MM.1S (cell line): ENCODE data around the gene NOL9.

ENCODE experiments used
- DNase-seq: peaks from one replicate; pipeline ENCODE4 v3.0.0-alpha.2; 2015
- H2AFZ ChIP-seq: fragments of 300-600 bp; sonication (generic); 2 replicates; pipeline ENCODE4 v1.6.0; 2016; ENCODE audit warnings: antibody characterized with exemption, low read length
- H3F3A ChIP-seq: fragments of 300-600 bp; sonication (generic); 2 replicates; pipeline ENCODE4 v1.6.1; 2016; ENCODE audit warnings: mild to moderate bottlenecking, antibody characterized with exemption, low read length, moderate library complexity, mixed read lengths; ENCODE audit not compliant: insufficient read depth
- H3K27ac ChIP-seq: fragments of 300-600 bp; sonication (generic); 2 replicates; pipeline ENCODE4 v1.5.1; 2016; ENCODE audit warnings: mild to moderate bottlenecking, low read length
- H3K27me3 ChIP-seq: fragments of 300-600 bp; sonication (generic); replicated peaks from 2 replicates; pipeline ENCODE4 v1.6.0; 2016; ENCODE audit warnings: low read length; ENCODE audit not compliant: insufficient read depth
- H3K36me3 ChIP-seq: fragments of 300-600 bp; sonication (generic); replicated peaks from 2 replicates; pipeline ENCODE4 v1.6.1; 2016; ENCODE audit warnings: mild to moderate bottlenecking, low read length, mixed read lengths; ENCODE audit not compliant: insufficient read depth
- H3K4me1 ChIP-seq: fragments of 300-600 bp; sonication (generic); 2 replicates; pipeline ENCODE4 v1.6.1; 2016; ENCODE audit warnings: low read length, mixed read lengths
- H3K4me2 ChIP-seq: fragments of 300-600 bp; sonication (generic); 2 replicates; pipeline ENCODE4 v1.6.0; 2016; ENCODE audit warnings: low read depth, low read length
- H3K4me3 ChIP-seq: fragments of 300-600 bp; sonication (generic); 2 replicates; pipeline ENCODE4 v1.5.1; 2016; ENCODE audit warnings: low read length, mixed read lengths
- H3K79me2 ChIP-seq: fragments of 300-600 bp; sonication (generic); 2 replicates; pipeline ENCODE4 v1.6.1; 2016; ENCODE audit warnings: mixed run types, low read length, mixed read lengths
- H3K9ac ChIP-seq: fragments of 300-600 bp; sonication (generic); 2 replicates; pipeline ENCODE4 v1.6.1; 2016; ENCODE audit warnings: low read length, mixed read lengths
- H3K9me2 ChIP-seq: fragments of 300-600 bp; sonication (generic); replicated peaks from 2 replicates; pipeline ENCODE4 v1.6.1; 2016; ENCODE audit warnings: mild to moderate bottlenecking, low read length, mixed read lengths; ENCODE audit not compliant: insufficient read depth
- H3K9me3 ChIP-seq: fragments of 300-600 bp; sonication (generic); replicated peaks from 2 replicates; pipeline ENCODE4 v1.6.1; 2016; ENCODE audit warnings: mild to moderate bottlenecking, low read length, mixed read lengths; ENCODE audit not compliant: insufficient read depth
- H4K20me1 ChIP-seq: fragments of 300-600 bp; sonication (generic); 2 replicates; pipeline ENCODE4 v1.6.1; 2016; ENCODE audit warnings: mild to moderate bottlenecking, low read length, moderate library complexity, mixed read lengths; ENCODE audit not compliant: insufficient read depth
- EZH2 ChIP-seq: fragments of 300-600 bp; sonication (generic); optimal IDR thresholded peaks from 2 replicates; pipeline ENCODE3; 2017; ENCODE audit warnings: low read depth, mild to moderate bottlenecking, antibody characterized with exemption, low read length, mixed read lengths
- EZH2phosphoT487 ChIP-seq: fragments of 300-600 bp; sonication (generic); IDR thresholded peaks from 2 replicates; pipeline ENCODE4 v1.6.1; 2018; ENCODE audit warnings: antibody characterized with exemption, low read length
- TF ChIP-seq, protein P1 (sequence below): fragments of 300-600 bp; sonication (generic); IDR thresholded peaks from 2 replicates; pipeline ENCODE4 v1.5.1; 2016; ENCODE audit warnings: antibody characterized with exemption, low read length, mixed read lengths

Gene NOL9

DNA sequence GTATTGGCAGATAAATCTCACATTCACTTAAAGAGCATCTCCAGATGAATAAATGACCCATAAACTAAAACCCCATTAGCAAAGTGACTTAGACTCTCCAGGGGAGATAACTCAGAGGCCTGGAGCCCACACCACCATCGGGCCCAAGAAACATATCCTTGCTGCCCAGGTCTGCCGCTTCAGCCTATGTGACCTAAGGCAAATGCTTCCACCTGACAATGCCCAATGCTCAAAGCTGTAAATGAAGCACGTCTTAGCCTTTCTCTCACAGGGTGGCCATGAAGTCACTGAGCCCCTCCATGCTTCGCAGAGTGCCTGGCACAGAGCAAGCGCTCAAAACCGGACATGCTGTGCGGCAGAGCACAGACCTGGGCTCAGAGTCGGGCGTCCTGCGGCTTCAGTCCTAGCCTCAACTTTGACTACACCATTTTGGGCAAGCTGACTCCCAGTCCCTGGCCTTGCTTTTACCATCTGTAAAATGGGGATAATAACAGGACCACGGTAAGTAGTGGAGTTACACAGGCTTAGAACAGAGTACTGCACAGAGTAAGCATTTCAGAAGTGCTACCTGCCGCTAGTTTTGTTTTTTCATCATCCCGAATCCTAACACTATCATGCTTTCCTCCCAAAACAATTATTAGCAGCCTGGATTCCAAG lies 23.7 kb downstream of the NOL9 start:
- Histone ChIP-seq H2AFZ (no peak overlapping the region), H3K27me3 (no peaks in the 10 kb centered on the region), H3K36me3 (0 out of 2 replicates have a peak, but pooled peaks cover 11% of the 10 kb centered on the region), H4K20me1 (no peaks in the 10 kb centered on the region), H3K4me1 (no peaks in the 10 kb centered on the region), H3K9me3 (no peaks in the 10 kb centered on the region), H3K27ac (no peak overlapping the region), H3F3A (no peaks in the 10 kb centered on the region), H3K4me2 (no peak overlapping the region), H3K9ac (no peak overlapping the region), H3K79me2 (no peaks in the 10 kb centered on the region), H3K9me2 (no peaks in the 10 kb centered on the region), H3K4me3 (no peak overlapping the region)
- DNase-seq = no peak
- TF ChIP-seq EZH2phosphoT487 (no peak), EZH2 (no peak)
- TF ChIP-seq, protein P1, sequence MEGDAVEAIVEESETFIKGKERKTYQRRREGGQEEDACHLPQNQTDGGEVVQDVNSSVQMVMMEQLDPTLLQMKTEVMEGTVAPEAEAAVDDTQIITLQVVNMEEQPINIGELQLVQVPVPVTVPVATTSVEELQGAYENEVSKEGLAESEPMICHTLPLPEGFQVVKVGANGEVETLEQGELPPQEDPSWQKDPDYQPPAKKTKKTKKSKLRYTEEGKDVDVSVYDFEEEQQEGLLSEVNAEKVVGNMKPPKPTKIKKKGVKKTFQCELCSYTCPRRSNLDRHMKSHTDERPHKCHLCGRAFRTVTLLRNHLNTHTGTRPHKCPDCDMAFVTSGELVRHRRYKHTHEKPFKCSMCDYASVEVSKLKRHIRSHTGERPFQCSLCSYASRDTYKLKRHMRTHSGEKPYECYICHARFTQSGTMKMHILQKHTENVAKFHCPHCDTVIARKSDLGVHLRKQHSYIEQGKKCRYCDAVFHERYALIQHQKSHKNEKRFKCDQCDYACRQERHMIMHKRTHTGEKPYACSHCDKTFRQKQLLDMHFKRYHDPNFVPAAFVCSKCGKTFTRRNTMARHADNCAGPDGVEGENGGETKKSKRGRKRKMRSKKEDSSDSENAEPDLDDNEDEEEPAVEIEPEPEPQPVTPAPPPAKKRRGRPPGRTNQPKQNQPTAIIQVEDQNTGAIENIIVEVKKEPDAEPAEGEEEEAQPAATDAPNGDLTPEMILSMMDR = no peak

GRCh38 chr1:6528492-6528891 lies 25.8 kb downstream of the NOL9 start:
- H3K9me2 ChIP-seq = no peaks in the 10 kb centered on the region
- DNase-seq = no peak
- H3K9ac ChIP-seq = no peak overlapping the region
- H3K36me3 ChIP-seq = 0 out of 2 replicates have a peak, but pooled peaks cover 11% of the 10 kb centered on the region
- no peaks in the 10 kb centered on the region for H3K4me1 ChIP-seq
- TF ChIP-seq EZH2phosphoT487 (no peak), EZH2 (no peak)
- TF ChIP-seq, protein P1 = no peak
- H4K20me1 ChIP-seq = no peaks in the 10 kb centered on the region
- no peak overlapping the region for H3K4me3 ChIP-seq
- H2AFZ ChIP-seq = no peak overlapping the region
- H3K4me2 ChIP-seq = no peak overlapping the region
- no peaks in the 10 kb centered on the region for H3K27me3 ChIP-seq
- no peaks in the 10 kb centered on the region for H3K9me3 ChIP-seq
- H3K27ac ChIP-seq = no peak overlapping the region
- H3F3A ChIP-seq = no peaks in the 10 kb centered on the region
- no peaks in the 10 kb centered on the region for H3K79me2 ChIP-seq

GRCh38 chr1:6526316-6526715 lies 28.0 kb downstream of the NOL9 start:
- Histone ChIP-seq H3K27ac (no peak overlapping the region), H4K20me1 (no peaks in the 10 kb centered on the region), H3K9me3 (no peaks in the 10 kb centered on the region), H3K79me2 (no peaks in the 10 kb centered on the region), H3K4me3 (no peak overlapping the region), H2AFZ (no peak overlapping the region), H3K4me2 (no peak overlapping the region), H3F3A (0 out of 2 replicates have a peak, but pooled peaks cover 3% of the 10 kb centered on the region), H3K9ac (no peak overlapping the region), H3K4me1 (no peaks in the 10 kb centered on the region), H3K27me3 (no peaks in the 10 kb centered on the region), H3K9me2 (no peaks in the 10 kb centered on the region), H3K36me3 (0 out of 2 replicates have a peak, but pooled peaks cover 3% of the 10 kb centered on the region)
- TF ChIP-seq EZH2phosphoT487 (no peak), EZH2 (no peak)
- TF ChIP-seq, protein P1 = no peak
- DNase-seq = no peak
